A549 (cell line): ENCODE data around the gene FKBP1A. TPM values are rescaled to one million over a fixed set of nuclear protein-coding genes. Genes with fewer than 3 reads are reported as not detected.
A peak's percentile ranks its signal among the peaks of the same experiment; 100 is the strongest.

ENCODE experiments used
- ATAC-seq, 2 experiments: fragments of 200-7000 bp in 1 of 2; fragments of >200 bp in 1 of 2; cut with Nextera tagmentation in 1 of 2; cut with Tn5 transposase in 1 of 2; 3 replicates each; pipeline versions ENCODE4 v1.8.0 to v1.9.1; 2018 to 2020; ENCODE audit warnings: mild to moderate bottlenecking in 1 of 2, moderate library complexity in 1 of 2
- CTCF ChIA-PET: fragments of 300-600 bp; sonication (Branson Sonifier 250); formaldehyde crosslinking; extraction: SDS; loops from one replicate; lab custom pipeline; 2021; ENCODE audit warnings: antibody characterized with exemption, inconsistent platforms; lab: Yijun Ruan, JAX
- POLR2A ChIA-PET: fragments of 350-600 bp; formaldehyde crosslinking; extraction: SDS; loops from one replicate; lab custom pipeline; 2021; ENCODE audit warnings: antibody characterized with exemption, inconsistent platforms; lab: Yijun Ruan, JAX
- DNase-seq, 2 experiments: peaks; one replicate each; pipeline versions ENCODE4 v3.0.0 to v3.0.0-alpha.2; 2011 to 2016; ENCODE audit warnings: low read depth in 1 of 2, low spot score in 1 of 2
- FAIRE-seq: peaks from 2 replicates; lab custom pipeline; 2011; peaks lifted over from hg19 to GRCh38; lab: Jason Lieb, UNC
- H3K27ac ChIP-seq, 2 experiments: fragments of >200 bp; sonication (Bioruptor Twin); formaldehyde crosslinking; 3 replicates each; pipeline ENCODE4 v1.5.1; 2016 to 2017
- H3K4me1 ChIP-seq: fragments of >200 bp; sonication (Bioruptor Twin); formaldehyde crosslinking; 3 replicates; pipeline ENCODE4 v1.6.1; 2016
- H3K4me2 ChIP-seq: fragments of >200 bp; sonication (Bioruptor Twin); formaldehyde crosslinking; 3 replicates; pipeline ENCODE4 v1.6.1; 2016
- H3K4me3 ChIP-seq: fragments of >200 bp; sonication (Bioruptor Twin); formaldehyde crosslinking; 3 replicates; pipeline ENCODE4 v1.5.1; 2016
- H3K9me3 ChIP-seq: fragments of >200 bp; sonication (Bioruptor Twin); formaldehyde crosslinking; 3 replicates; pipeline ENCODE4 v1.6.1; 2016
- CBX8 ChIP-seq: fragments of 200-600 bp; sonication (generic); IDR thresholded peaks from 2 replicates; pipeline ENCODE4 v1.6.1; 2016
- CHD4 ChIP-seq: fragments of 200-600 bp; sonication (generic); IDR thresholded peaks from 2 replicates; pipeline ENCODE4 v1.6.1; 2016; ENCODE audit warnings: antibody characterized with exemption, mild to moderate bottlenecking, borderline replicate concordance
- EHMT2 ChIP-seq: fragments of 200-600 bp; sonication (generic); IDR thresholded peaks from 2 replicates; pipeline ENCODE4 v1.6.1; 2016; ENCODE audit warnings: antibody characterized with exemption, low read depth, mild to moderate bottlenecking, moderate library complexity
- ESRRA ChIP-seq: fragments of 150-350 bp; IDR thresholded peaks from 2 replicates; pipeline ENCODE4 v1.6.1; 2014; ENCODE audit warnings: mild to moderate bottlenecking, low read length, borderline replicate concordance
- HEYL ChIP-seq: fragments of 250-450 bp; sonication (Bioruptor Pico); IDR thresholded peaks from 2 replicates; pipeline ENCODE4 v1.8.0; 2021; ENCODE audit warnings: mild to moderate bottlenecking, moderate library complexity
- HOXA7 ChIP-seq: fragments of 250-450 bp; sonication (Bioruptor Pico); IDR thresholded peaks from 2 replicates; pipeline ENCODE4 v1.5.0; 2020; ENCODE audit warnings: mild to moderate bottlenecking, moderate library complexity
- JUNB ChIP-seq: fragments of >200 bp; sonication (Bioruptor Twin); formaldehyde crosslinking; IDR thresholded peaks from 2 replicates; pipeline ENCODE4 v1.6.1; 2016
- KDM1A ChIP-seq: fragments of 200-600 bp; sonication (generic); IDR thresholded peaks from 2 replicates; pipeline ENCODE4 v1.6.1; 2016; ENCODE audit warnings: low read depth, mild to moderate bottlenecking
- KDM5A ChIP-seq: fragments of 200-600 bp; sonication (generic); IDR thresholded peaks from 2 replicates; pipeline ENCODE4 v1.6.1; 2016; ENCODE audit warnings: antibody characterized with exemption, mild to moderate bottlenecking
- MAFK ChIP-seq: fragments of 450-650 bp; IDR thresholded peaks from 2 replicates; pipeline ENCODE4 v1.6.1; 2014; ENCODE audit not compliant: partially characterized antibody
- MAZ ChIP-seq: fragments of 150-350 bp; IDR thresholded peaks from 2 replicates; pipeline ENCODE4 v1.6.1; 2014; ENCODE audit warnings: antibody characterized with exemption, low read depth, low read length, borderline replicate concordance
- MYC ChIP-seq: IDR thresholded peaks from 2 replicates; pipeline ENCODE4 v1.6.1; 2012; ENCODE audit warnings: mild to moderate bottlenecking, inconsistent platforms, low read length, improper control_type of control experiment, borderline replicate concordance
- NFE2L2 ChIP-seq: fragments of 150-350 bp; conservative IDR thresholded peaks from 2 replicates; pipeline ENCODE4 v1.6.1; 2014; ENCODE audit warnings: low read length
- NR3C1 ChIP-seq: fragments of >200 bp; sonication (Bioruptor Twin); formaldehyde crosslinking; IDR thresholded peaks from 3 replicates; pipeline ENCODE4 v1.6.1; 2017
- POLR2AphosphoS2 ChIP-seq: conservative IDR thresholded peaks from 2 replicates; pipeline ENCODE4 v1.6.1; 2012; ENCODE audit warnings: low read length, improper control_type of control experiment, inconsistent platforms
- RARB ChIP-seq: fragments of 250-450 bp; sonication (Bioruptor Pico); IDR thresholded peaks from 2 replicates; pipeline ENCODE4 v1.8.0; 2021; ENCODE audit warnings: mild to moderate bottlenecking, moderate library complexity
- RCOR1 ChIP-seq: fragments of 150-350 bp; IDR thresholded peaks from 2 replicates; pipeline ENCODE4 v1.6.1; 2014; ENCODE audit warnings: antibody characterized with exemption, low read length, low read depth
- SMC3 ChIP-seq: fragments of >200 bp; sonication (Bioruptor Twin); formaldehyde crosslinking; IDR thresholded peaks from 3 replicates; pipeline ENCODE4 v1.6.1; 2018; ENCODE audit warnings: inconsistent platforms
- ZC3H11A ChIP-seq: fragments of 450-650 bp; IDR thresholded peaks from 2 replicates; pipeline ENCODE4 v1.6.1; 2014; ENCODE audit warnings: antibody characterized with exemption, mild to moderate bottlenecking
- WGBS: methylation state at CpG from one replicate; pipeline ENCODE4 v1.1.6; 2017; ENCODE audit errors: missing lambda C conversion rate; 5-methylcytosine and 5-hydroxymethylcytosine counted together
- polyA plus RNA-seq, 4 experiments: library from polyadenylated mRNA; depleted of rRNA in 3 of 4; stranded (reverse); fragments of >200 nt; fragmentation: RNase III in 1 of 4; extraction: RNeasy Plus Mini Kit Qiagen cat#74134 plus additional on column Dnase treatment in 1 of 4; gene quantifications; 2 replicates in 3 of 4; 3 replicates in 1 of 4; pipeline ENCODE4 v1.2.3, GENCODE V29; 2011 to 2017
- TF ChIP-seq, protein P1 (sequence below): fragments of 150-350 bp; IDR thresholded peaks from 2 replicates; pipeline ENCODE4 v1.6.1; 2014; ENCODE audit warnings: low read depth, mild to moderate bottlenecking, low read length
- TF ChIP-seq, protein P2 (sequence below): fragments of >200 bp; sonication (Bioruptor Twin); formaldehyde crosslinking; IDR thresholded peaks from 2 replicates; pipeline ENCODE4 v1.6.1; 2016
- TF ChIP-seq, protein P3 (sequence below): fragments of 250-450 bp; sonication (Bioruptor Pico); IDR thresholded peaks from 2 replicates; pipeline ENCODE4 v1.5.0; 2021; ENCODE audit warnings: mild to moderate bottlenecking, moderate library complexity, borderline replicate concordance
- TF ChIP-seq, protein P4 (sequence below): fragments of >200 bp; sonication (Bioruptor Twin); formaldehyde crosslinking; IDR thresholded peaks from 3 replicates; pipeline ENCODE4 v1.5.1; 2016
- TF ChIP-seq, protein P5 (sequence below): fragments of 450-650 bp; IDR thresholded peaks from 2 replicates; pipeline ENCODE4 v1.6.1; 2014; ENCODE audit warnings: antibody characterized with exemption

Gene FKBP1A
- polyA plus RNA-seq, 2 of the 4 experiments (the other 2 are of a cell fraction), result 385 to 535 TPM

DNA sequence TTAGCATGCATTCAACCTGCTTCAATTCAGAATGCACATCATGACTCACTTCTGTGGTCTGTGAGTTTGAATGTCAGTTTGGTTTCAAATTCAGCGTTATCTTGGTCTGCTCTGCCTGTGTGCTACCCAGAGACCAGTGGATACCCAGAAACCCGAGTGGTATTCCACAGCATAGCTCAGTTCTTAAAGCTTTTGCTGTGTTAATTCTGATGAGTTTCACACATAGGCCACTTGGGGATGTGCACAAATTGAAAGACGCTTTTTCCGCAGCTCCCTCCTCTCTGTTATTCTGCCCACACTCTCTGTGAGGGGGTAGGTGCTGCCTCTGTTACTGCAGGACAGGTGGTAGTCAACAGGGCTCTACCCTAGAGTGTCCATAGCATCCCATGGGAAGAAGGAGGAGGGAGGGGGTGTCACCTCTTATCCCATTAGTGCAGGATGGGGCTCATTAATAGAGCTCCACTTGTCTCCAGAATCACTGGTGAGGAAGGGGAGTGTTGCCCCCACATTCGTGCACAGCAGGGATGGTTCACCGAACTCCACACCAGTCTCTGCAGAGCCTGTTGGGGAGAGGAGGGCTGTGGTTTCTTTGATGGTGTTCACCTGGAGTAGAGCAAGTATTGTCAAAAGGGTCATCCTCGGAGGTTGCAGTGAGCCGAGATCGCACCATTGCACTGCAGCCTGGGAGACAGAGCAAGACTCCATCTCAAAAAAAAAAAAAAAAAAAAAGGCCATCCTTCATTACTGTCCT is 34.8 kb downstream of the FKBP1A start:
- FAIRE-seq (no peak), DNase-seq (no peak), ATAC-seq (no peak)
- TF ChIP-seq POLR2AphosphoS2 (no peak), KDM1A (no peak), ESRRA (no peak), HOXA7 (CRISPR knock-in tag) (no peak), CBX8 (no peak), CHD4 (no peak)
- TF ChIP-seq, protein P1, sequence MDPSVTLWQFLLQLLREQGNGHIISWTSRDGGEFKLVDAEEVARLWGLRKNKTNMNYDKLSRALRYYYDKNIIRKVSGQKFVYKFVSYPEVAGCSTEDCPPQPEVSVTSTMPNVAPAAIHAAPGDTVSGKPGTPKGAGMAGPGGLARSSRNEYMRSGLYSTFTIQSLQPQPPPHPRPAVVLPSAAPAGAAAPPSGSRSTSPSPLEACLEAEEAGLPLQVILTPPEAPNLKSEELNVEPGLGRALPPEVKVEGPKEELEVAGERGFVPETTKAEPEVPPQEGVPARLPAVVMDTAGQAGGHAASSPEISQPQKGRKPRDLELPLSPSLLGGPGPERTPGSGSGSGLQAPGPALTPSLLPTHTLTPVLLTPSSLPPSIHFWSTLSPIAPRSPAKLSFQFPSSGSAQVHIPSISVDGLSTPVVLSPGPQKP, result no peak
- no peak overlapping the region for H3K27ac ChIP-seq
- no peak overlapping the region for H3K4me2 ChIP-seq
- no peaks in the 10 kb centered on the region for H3K9me3 ChIP-seq
- 82% methylated on average over 9 of the region's 9 CpGs for WGBS
- ChIA-PET POLR2A (no interaction called here), CTCF (interaction anchor here (0.6 to 1.0 kb wide), 3 partner anchors 8 to 485 kb away, joined by 3 read pairs; no protein-coding TSS in a partner anchor)
- no peaks in the 10 kb centered on the region for H3K4me1 ChIP-seq
- no peak overlapping the region for H3K4me3 ChIP-seq

DNA sequence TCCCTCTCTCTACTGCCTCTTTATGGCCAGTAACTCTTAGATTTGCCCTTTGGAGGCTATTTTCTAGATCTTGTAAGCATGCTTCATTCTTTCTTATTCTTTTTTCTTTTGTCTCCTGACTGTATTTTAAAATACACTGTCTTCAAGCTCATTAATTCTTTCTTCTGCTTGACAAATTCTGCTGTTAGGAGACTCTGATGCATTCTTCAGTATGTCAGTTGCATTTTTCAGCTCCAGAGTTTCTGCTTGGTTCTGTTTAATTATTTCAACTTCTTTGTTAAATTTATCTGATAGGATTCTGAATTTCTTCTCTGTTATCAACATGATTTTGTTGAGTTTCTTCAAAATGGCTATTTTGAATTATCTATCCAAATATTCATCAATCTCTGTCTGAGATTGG is 38.9 kb downstream of the FKBP1A start:
- ChIA-PET POLR2A (no interaction called here), CTCF (interaction anchor here (1.1 kb wide), 1 partner anchor 108 kb away, joined by 3 read pairs; no protein-coding TSS in a partner anchor)
- Histone ChIP-seq H3K4me3 (no peak overlapping the region), H3K4me1 (no peaks in the 10 kb centered on the region), H3K4me2 (no peak overlapping the region), H3K9me3 (peaks cover 7% of the 10 kb centered on the region; the same call in 2 of the 3 replicates), H3K27ac (no peak overlapping the region)
- TF ChIP-seq MAZ (no peak), RARB (CRISPR knock-in tag) (no peak), MAFK (no peak), RCOR1 (no peak), HOXA7 (CRISPR knock-in tag) (no peak), NFE2L2 (no peak)
- TF ChIP-seq, protein P2, sequence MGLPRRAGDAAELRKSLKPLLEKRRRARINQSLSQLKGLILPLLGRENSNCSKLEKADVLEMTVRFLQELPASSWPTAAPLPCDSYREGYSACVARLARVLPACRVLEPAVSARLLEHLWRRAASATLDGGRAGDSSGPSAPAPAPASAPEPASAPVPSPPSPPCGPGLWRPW, result no peak
- DNase-seq (no peak), FAIRE-seq (no peak), ATAC-seq (no peak)

DNA sequence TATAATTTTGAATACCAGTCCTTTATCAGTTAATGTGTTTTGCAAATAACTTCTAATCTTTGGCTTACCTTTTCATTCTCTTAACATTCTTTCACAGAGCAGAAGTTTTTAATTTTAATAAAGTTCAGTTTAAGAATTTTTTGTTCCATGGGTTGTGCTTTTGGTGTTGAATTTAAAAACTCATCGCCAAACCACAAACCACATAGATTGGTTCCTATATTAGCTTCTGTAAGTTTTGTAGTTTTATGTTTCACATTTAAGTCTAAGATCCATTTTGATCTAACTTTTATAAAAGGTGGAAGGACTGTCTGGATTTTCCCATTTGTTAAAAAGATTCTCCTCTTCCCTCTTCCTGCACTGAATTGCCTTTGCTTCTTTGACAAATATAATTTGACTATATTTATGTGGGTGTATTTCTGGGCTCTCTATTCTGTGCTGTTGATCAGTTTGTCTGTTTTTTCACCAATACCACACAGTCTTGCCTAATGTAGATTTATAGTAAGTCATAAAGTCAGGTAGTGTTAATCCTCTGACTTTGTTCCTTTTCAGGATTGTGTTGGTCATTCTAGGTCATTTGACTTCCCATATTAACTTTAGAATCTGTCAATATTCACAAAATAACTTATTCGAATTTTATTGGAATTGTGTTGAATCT is 46.4 kb downstream of the FKBP1A start:
- 80% methylated on average over 2 of the region's 2 CpGs for WGBS
- peaks cover 27% of the 10 kb centered on the region; the same call in 2 of the 3 replicates for H3K9me3 ChIP-seq
- H3K4me1 ChIP-seq, result no peaks in the 10 kb centered on the region
- ChIA-PET CTCF (no interaction called here), POLR2A (no interaction called here)
- ATAC-seq, result no peak
- no peak overlapping the region for H3K27ac ChIP-seq
- no peak overlapping the region for H3K4me3 ChIP-seq
- no peak for DNase-seq
- no peak overlapping the region for H3K4me2 ChIP-seq
- FAIRE-seq, result peak; percentile 84
- no peak for TF ChIP-seq NR3C1
- no peak for TF ChIP-seq JUNB

DNA sequence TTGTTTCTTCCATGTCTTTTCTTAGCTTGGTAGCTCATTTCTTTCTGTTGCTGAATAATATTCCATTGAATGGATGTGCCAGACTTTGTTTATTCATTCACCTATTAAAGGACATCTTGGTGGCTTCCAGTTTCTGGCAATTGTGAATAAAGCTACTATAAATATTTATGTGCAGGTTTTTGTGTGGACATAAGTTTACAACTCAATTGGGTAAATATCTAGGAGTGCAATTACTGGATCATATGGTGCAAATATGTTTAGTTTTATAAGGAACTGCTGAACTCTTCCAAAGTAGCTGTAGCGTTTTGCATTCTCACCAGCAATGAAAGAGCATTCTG is 47.1 kb downstream of the FKBP1A start:
- CTCF ChIA-PET, result no interaction called here
- POLR2A ChIA-PET, result no interaction called here
- FAIRE-seq, result peak; percentile 23
- DNase-seq, result no peak
- WGBS, result 88% methylated on average over 1 of the region's 1 CpG
- H3K4me1 ChIP-seq, result no peaks in the 10 kb centered on the region
- no peak overlapping the region for H3K4me3 ChIP-seq
- no peak overlapping the region for H3K27ac ChIP-seq
- no peak for ATAC-seq
- no peak overlapping the region for H3K4me2 ChIP-seq
- peaks cover 27% of the 10 kb centered on the region; the same call in 2 of the 3 replicates for H3K9me3 ChIP-seq
- TF ChIP-seq SMC3 (no peak), HOXA7 (CRISPR knock-in tag) (no peak), HEYL (CRISPR knock-in tag) (no peak), JUNB (no peak), POLR2AphosphoS2 (no peak), KDM1A (no peak), MYC (no peak), KDM5A (no peak), RCOR1 (no peak), EHMT2 (no peak), NR3C1 (no peak), ZC3H11A (no peak)
- TF ChIP-seq, protein P3, sequence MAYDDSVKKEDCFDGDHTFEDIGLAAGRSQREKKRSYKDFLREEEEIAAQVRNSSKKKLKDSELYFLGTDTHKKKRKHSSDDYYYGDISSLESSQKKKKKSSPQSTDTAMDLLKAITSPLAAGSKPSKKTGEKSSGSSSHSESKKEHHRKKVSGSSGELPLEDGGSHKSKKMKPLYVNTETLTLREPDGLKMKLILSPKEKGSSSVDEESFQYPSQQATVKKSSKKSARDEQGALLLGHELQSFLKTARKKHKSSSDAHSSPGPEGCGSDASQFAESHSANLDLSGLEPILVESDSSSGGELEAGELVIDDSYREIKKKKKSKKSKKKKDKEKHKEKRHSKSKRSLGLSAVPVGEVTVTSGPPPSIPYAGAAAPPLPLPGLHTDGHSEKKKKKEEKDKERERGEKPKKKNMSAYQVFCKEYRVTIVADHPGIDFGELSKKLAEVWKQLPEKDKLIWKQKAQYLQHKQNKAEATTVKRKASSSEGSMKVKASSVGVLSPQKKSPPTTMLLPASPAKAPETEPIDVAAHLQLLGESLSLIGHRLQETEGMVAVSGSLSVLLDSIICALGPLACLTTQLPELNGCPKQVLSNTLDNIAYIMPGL (CRISPR knock-in tag), result no peak
- TF ChIP-seq, protein P4, sequence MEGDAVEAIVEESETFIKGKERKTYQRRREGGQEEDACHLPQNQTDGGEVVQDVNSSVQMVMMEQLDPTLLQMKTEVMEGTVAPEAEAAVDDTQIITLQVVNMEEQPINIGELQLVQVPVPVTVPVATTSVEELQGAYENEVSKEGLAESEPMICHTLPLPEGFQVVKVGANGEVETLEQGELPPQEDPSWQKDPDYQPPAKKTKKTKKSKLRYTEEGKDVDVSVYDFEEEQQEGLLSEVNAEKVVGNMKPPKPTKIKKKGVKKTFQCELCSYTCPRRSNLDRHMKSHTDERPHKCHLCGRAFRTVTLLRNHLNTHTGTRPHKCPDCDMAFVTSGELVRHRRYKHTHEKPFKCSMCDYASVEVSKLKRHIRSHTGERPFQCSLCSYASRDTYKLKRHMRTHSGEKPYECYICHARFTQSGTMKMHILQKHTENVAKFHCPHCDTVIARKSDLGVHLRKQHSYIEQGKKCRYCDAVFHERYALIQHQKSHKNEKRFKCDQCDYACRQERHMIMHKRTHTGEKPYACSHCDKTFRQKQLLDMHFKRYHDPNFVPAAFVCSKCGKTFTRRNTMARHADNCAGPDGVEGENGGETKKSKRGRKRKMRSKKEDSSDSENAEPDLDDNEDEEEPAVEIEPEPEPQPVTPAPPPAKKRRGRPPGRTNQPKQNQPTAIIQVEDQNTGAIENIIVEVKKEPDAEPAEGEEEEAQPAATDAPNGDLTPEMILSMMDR, result no peak
- TF ChIP-seq, protein P5, sequence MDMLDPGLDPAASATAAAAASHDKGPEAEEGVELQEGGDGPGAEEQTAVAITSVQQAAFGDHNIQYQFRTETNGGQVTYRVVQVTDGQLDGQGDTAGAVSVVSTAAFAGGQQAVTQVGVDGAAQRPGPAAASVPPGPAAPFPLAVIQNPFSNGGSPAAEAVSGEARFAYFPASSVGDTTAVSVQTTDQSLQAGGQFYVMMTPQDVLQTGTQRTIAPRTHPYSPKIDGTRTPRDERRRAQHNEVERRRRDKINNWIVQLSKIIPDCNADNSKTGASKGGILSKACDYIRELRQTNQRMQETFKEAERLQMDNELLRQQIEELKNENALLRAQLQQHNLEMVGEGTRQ, result no peak
